ENCODE measurements around the gene GNB1.

The GNB1 gene

GRCh38 chr1:1773874-1774273, 117.0 kb downstream of the GNB1 start:
- H3K36me3 ChIP-seq (replicated peaks) = peaks cover 2% of the 10 kb centered on the region
- DNase-seq = no peak
- H3K27ac ChIP-seq = no peak overlapping the region
- no peak overlapping the region for H3K4me3 ChIP-seq (ENCODE audit: low read depth, low read length)
- in situ Hi-C loops (cut with HindIII; ENCODE audit: low pct_ligation_motif_present, low sequenced_read_pairs) = no loop called here
- no peaks in the 10 kb centered on the region for H3K27me3 ChIP-seq (replicated peaks)
- no peak for TF ChIP-seq CTCF (IDR thresholded peaks at IDR 0.05; ENCODE audit: low read depth, low read length, missing control alignments)

- in situ Hi-C loops (cut with HindIII; ENCODE audit: low pct_ligation_motif_present, low sequenced_read_pairs) = no loop called here
- no peak for TF ChIP-seq CTCF (IDR thresholded peaks at IDR 0.05; ENCODE audit: low read depth, low read length, missing control alignments)
- Histone ChIP-seq H3K27me3 (replicated peaks) (no peaks in the 10 kb centered on the region), H3K36me3 (replicated peaks) (peaks cover 2% of the 10 kb centered on the region), H3K27ac (no peak overlapping the region), H3K4me3 (ENCODE audit: low read depth, low read length) (no peak overlapping the region)
- DNase-seq = no peak
Observed at GRCh38 chr1:1771096-1771495, 119.8 kb downstream of the GNB1 start.

- no peak for TF ChIP-seq CTCF (IDR thresholded peaks at IDR 0.05; ENCODE audit: low read depth, low read length, missing control alignments)
- no peak overlapping the region for H3K27ac ChIP-seq
- peaks cover 3% of the 10 kb centered on the region for H3K36me3 ChIP-seq (replicated peaks)
- in situ Hi-C loops (cut with HindIII; ENCODE audit: low pct_ligation_motif_present, low sequenced_read_pairs) = no loop called here
- no peaks in the 10 kb centered on the region for H3K27me3 ChIP-seq (replicated peaks)
- DNase-seq = no peak
- H3K4me3 ChIP-seq (ENCODE audit: low read depth, low read length) = no peak overlapping the region
Observed at GRCh38 chr1:1770102-1770501, 120.8 kb downstream of the GNB1 start.

- Histone ChIP-seq H3K27ac (no peak overlapping the region), H3K4me3 (ENCODE audit: low read depth, low read length) (no peak overlapping the region), H3K27me3 (replicated peaks) (no peaks in the 10 kb centered on the region), H3K36me3 (replicated peaks) (peaks cover 14% of the 10 kb centered on the region)
- in situ Hi-C loops (cut with HindIII; ENCODE audit: low pct_ligation_motif_present, low sequenced_read_pairs) = no loop called here
- TF ChIP-seq CTCF (IDR thresholded peaks at IDR 0.05; ENCODE audit: low read depth, low read length, missing control alignments) = no peak
- no peak for DNase-seq
Observed at GRCh38 chr1:1768249-1768992, 122.5 kb downstream of the GNB1 start.

GRCh38 chr1:1764876-1765470, 125.9 kb downstream of the GNB1 start:
- DNase-seq = no peak
- H3K27ac ChIP-seq = no peak overlapping the region
- no peak overlapping the region for H3K4me3 ChIP-seq (ENCODE audit: low read depth, low read length)
- no peaks in the 10 kb centered on the region for H3K27me3 ChIP-seq (replicated peaks)
- in situ Hi-C loops (cut with HindIII; ENCODE audit: low pct_ligation_motif_present, low sequenced_read_pairs) = no loop called here
- H3K36me3 ChIP-seq (replicated peaks) = peaks cover 37% of the 10 kb centered on the region
- no peak for TF ChIP-seq CTCF (IDR thresholded peaks at IDR 0.05; ENCODE audit: low read depth, low read length, missing control alignments)
